Kidney glomerular epithelial cell (primary cell): Measurements from ENCODE around the gene TNPO3.
"Not testable (repeated sequence)": the region's sequence is repeated elsewhere in the genome, so short reads cannot be mapped to it uniquely, and the experiment has no call there.

Experiments used
- DNase-seq: peaks from one replicate; lab custom pipeline; 2025; lab: John Stamatoyannopoulos, UW

TNPO3 gene

DNA sequence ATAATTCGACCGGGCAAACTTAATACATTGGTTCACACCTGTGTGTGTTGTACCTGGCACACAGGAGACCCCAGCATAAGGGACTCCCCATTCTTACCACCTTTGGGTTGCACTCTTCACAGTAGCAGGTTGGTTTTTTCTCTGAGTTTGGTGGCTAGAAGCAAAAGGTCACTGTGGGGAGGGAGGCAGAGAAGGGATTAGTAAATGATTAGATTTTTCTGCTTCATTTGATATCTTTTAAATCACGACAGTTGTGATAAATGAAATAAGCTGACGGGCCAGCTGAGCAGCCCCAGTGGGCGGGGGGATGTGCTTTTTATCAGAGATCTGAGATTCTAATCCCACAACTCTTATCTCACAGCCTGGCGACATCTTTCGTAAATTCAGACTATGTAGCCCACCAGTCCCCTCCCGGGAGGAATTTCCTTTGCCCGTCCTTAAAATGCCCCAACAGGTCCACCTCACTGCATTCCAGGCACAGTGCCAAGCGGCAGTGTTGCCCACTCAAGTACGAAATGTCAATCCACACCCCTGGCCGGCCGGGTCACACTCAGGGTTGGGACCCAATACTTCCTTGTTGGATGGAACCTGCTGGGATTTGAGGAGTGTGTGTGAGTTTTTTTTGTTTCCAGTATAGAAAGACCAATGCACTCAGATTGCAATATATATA lies 133.9 kb downstream of the TNPO3 start:
- peak; percentile 9 for DNase-seq

DNA sequence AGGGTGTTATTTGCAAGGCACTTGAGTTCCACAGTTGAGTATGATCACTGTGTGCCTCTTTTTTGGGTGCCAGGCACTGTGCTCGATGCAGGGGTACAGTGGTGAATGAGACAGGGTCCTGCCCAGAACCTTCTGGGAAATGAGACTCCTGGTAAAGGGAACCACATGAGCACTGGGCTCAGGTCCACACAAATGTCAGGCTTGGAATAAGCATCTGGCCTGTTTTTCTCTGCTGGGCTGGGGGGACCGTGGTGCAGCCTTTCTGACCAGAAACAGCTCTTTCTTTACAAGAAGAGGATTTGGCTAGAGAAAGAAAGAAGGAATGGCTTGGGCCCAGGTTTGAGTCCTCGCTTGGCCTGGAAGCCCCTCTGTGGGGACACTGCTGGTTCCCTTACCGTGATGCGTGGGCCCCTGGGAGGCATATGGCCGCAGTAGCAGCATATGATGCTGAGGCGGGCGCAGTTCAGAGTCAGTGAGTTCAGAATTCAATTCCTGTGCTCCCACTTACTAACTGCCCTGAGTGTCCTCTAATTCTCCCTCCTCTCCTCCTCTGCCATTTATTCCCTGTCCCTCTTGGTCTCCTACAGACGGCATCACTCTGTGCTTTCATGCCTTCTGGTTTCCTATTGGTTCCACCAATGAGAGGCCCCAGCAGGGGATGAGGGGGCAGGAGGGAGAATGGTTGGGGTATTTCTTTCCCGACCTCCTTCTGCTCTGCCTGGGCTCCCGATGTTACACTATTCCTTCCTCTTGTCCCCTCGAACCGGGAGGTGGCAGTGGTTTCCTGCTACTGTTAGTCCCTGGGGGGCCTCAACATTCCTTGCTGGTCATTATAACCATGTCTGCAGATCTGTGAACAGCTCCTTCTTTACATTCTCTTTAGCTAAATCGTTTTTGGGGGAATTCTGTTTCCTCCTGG lies 134.8 kb downstream of the TNPO3 start:
- DNase-seq, result no peak

DNA sequence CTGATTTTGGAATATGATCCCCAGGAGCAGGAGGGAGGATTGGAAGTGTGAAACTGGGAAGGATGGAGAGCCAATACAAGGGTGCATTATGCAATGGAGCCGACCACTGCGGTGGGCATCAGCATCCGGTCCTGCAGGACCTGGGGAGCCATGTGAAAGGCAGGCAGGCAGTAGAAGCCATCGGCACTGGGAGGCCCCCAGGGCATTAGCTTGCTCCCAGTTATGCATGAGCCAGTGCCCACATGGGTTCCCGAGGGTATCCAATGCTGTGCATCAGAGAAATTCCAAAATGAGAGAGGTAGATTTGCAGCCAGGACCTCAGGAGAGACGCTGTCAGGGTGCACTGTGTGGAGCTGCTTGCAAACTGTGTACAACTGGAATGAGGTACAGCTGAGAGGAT lies 135.7 kb downstream of the TNPO3 start:
- no peak for DNase-seq

DNA sequence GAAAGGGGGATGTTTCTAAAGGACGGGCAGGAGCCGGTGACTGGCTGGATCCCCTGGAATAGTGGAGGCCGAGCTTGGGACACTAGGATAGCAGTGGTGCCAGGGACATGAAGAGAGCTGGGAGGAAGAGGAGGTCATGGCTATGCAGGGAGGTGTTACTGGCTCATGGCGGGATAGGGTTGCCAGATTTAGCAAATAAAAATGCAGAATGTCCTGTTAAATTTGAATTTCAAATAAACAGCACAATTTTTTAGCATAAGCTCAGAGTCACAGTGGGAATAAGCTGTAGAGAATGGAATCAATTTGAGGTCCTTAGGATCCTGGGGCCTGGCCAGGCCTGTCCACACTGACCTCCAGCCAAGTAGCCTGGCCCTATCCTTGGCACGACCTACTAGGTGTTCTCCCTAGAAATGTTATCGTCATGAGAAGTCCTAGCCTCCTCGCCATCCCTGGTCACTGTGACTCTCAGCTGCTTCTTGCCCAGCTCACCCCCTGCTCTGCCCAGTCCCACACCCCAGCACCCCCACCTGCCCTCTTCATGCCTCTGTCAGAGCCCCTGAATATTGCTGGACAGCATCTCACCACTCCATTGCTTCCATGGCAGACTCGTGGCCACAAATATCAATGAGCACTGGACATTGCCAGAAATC lies 136.8 kb downstream of the TNPO3 start:
- DNase-seq, result no peak

DNA sequence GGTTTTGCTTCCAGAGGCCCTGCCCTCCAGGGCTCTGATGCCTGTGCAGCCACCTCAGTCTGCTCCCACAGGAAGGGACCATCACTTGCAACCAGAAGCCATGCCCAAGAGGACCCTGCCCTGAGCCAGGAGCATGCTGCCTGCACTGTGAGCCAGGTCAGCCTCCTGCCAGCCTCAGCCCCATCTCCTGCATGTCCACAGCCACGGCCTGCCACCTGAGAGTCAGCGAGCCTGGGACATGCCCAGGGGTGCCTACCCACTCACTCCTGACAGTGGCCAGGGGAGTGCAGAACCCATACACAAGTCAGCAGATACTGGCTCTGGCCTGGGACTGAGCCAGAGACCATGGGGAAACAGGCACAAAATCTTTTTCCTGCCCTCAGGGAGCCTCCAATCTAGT lies 137.8 kb downstream of the TNPO3 start:
- no peak for DNase-seq

DNA sequence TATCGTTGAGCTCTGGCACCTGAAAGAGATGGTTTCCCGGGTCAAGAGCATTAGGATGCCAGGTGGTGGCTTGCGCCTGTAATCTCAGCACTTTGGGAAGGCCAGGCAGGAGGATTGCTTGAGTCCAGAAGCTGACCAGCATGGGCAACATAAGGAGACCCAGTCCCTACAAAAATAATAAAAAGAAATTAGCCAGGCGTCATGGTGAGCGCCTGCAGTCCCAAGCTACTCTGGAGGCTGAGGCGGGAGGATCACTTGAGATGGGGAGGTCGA lies 138.3 kb downstream of the TNPO3 start:
- no peak for DNase-seq

DNA sequence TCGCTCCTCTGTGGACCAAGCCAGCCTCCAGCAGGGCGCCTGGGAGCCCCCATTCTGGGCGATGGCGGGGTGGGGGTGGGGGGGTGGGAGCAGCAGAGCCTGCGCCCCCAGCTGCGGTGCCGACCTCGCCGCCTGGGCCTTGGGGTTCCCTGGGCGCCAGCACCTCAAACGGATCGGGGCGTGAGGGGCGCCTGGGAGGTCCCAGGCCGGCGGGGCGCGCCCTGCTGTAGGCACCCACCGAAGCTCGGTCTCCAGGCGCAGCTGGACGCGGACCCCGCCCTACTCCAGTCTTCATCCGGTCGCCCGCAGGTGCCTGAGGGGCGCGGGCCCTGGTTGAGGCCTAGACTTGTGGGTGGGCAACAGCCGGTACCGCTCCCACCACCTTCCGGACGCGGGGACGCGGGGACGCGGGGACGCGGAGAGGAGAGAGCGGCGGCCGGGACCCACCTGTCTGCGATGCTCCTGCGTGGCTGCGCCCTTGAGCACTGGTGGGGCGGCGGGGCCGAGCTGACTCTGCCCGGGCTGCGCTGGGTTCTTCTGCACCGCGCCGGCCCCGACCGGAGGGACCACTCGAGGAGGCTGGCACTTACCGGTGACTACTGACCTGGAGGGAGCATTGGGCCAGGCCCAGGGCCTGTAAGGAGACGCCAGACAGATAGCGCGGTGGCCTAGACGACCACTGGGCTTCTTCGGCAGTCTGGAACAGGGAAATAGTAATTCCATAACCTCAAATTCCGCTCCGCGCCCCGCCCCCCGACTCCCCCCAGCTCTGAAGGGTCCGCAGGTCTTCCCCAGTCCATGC lies 138.9 kb downstream of the TNPO3 start:
- DNase-seq, result no peak

DNA sequence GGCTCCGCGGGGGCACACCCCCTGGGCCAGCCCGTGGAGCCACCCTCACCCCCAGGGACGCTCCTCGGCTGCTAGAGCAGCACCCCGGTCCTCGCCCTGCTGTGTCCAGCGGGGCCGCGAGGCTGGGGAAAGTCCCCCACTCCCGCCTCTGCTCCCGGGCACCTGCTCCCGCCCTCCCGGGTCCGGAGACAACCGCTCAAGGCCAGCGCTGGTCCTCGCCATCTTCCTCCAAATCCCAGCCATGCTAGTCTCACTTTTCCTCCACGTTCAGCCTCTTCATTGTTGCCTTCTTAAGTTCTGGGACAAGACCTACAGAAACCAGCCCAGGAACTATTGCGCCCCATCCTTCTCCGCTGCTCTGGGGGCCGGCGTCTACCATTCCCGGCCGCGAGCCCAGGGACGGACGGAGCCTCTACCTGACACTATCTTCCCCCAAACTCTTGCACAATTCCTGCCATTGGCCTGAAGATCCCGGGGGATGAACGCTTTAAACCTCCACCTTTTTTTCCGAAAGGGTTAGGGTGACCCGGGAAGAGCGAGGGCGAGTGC lies 139.6 kb downstream of the TNPO3 start:
- DNase-seq, result no peak

DNA sequence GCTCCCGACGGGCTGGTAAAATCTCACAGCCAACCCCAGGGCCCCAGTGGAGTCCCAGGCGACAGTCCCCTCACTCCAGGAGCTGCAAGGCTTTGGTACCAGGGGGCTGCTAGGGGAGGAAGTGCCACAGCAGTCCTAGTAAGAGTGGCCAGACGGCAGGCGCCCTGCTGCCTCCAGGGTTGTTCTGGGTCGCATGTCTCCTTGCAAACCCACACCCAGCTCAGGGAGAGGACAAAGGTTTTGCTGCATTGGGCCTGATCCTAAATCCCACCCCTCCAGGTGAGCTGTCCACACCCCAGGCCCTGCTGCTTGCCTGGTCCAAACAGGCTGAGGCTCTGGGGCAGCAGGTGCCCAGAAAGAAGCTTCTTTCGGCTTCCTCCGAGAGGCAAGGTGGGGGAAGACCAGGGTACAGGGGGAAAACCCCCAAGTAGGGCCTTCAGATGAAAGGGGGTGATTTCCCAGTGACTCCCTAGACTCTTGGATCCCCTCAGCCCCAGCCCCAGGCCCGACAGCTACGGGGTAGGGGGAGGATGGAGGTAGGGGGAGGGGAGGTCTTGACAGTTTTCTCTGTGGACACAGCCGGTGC lies 140.3 kb downstream of the TNPO3 start:
- no peak for DNase-seq

DNA sequence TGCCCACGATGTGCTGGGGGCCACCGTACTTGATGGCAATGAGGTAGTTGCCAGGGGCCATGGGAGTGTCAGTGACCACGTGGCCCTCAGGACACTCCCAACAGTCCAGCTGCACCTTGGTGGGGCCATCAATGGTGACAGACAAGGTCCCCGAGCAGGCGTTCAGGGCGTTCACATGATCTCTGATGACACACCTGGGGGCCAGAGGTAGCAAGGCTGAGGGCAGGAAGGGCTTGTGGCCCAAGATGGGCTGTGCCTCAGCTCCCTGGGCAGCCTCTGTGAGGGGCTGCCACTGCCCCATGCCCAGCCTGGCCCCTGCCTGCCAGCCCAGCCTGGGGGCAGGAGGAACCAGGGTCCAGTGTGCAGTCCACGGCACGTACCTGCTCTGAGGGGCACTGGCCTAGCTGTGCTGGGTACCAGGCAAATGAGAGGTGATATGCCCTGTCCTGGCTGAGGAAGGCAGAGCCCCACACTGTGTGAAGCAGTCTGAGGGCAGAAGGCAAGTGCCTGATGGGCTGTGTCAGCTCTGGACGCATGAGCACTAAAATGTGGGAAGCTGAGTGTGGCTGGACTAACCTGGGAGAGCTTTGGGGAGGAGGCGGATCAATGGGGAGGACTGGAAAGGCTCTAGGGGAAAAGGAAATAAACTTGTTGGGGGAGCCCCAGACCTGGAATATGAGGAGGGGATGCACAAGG lies 140.9 kb downstream of the TNPO3 start:
- no peak for DNase-seq

DNA sequence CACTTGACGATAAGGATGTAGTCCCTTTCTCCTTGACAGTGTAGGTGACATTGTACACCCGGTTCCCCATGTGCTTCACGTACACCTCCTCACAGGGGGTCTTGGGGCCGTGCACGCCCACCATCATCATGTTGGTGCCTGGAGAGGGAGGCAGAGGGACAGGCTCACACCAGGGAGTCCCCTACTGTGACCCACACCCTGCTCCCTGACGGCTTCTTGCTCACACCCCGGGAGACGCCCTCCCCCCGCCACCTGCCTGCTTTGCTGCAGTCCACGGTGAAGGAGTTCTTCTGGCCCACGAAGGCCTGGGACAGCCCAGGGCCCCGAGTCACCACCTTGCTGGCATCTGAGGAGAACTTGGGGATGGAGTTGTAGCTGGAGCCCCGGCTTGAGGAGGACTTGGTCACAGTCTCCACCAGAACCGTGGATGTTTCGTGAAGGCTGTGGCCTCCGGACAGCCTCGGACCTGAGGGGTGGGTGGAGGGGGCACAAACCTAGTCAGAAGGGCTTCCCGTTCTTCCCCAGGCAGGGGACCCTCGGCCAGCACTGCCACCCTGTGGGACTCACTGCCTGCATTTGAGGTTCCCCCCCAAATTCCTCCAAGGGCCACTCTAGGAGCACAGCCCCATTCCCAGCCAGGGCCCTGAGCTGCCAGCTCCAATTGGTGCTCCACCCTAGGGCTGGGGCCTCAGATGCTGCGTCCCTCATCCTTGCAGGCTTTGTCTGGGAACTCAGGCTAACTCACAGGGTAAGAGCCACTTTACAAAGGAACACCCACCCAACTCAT lies 142.0 kb downstream of the TNPO3 start:
- not testable (repeated sequence) for DNase-seq

DNA sequence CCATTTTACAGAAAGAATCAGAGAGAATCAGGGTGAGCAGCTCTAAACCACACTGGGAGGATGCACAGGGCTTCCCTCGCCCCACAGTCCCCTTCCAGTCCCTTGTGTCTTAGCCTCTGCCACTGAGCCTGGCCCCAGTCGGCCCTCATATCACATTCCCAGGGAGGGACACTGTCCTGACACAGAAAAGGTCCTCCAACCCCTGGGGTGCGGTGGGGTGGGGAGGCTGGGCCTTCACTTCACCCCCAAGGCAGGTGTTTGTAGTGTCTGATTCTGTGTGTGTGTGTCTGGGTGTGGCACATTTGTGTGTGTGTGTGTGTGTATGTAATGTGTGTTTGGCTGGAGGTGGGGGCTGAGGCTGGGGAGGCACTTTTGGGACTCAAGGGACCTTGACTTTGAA lies 142.6 kb downstream of the TNPO3 start:
- DNase-seq, result no peak

DNA sequence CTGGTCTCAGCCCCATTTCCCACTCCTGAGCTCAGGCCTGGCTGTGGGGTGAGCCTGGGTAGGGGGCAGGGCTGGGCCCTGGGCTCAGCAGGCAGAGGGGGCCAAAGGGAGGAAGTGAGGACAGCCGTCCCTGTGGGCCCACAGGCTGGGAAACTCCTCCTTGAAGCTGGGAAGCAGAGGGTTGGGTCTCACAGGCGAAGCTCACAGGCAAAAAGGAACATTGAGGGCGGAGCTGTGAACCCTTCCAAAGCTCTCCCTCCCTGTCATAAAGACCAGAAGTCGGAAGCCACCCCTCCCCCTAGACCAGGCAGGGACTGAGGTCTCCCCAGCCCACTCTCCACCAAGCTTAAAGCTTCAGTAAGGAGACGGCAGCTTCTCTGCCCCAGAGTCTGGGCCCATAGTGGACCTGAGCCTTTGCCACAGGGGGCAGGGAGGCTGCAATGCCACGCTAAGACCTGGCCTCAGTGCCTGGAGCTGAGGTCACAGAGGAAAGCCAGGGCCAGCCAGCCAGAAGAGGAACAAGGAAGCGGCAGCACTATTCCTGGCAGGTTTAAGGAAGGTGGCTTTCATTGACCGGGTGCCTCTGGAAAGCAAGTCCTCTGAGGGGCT lies 143.4 kb downstream of the TNPO3 start:
- DNase-seq, result no peak

DNA sequence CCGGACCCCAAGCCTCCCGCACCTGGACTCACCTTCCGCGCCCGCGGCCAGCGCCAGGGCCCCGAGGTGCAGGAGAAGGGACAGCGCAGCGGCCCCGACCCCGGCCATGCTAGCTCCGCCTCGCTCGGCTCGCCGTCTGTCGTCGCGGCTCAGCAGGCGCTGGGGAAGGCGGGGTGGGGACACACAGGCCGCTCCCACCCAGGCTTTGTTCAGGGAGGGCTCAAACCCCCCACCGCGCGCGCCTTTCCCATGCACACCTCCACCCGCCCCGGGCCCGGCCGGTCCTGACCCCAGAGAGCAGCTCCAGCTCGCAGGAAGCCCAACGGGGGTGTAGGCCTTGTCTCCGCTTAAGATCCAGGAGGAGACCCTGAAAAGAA lies 144.4 kb downstream of the TNPO3 start, which contains the start of gene KCP:
Gene KCP (minus strand): TSS at position 141 of the 377 bp plus-strand sequence. CDS start 33 bp downstream, at position 108.
- DNase-seq, result no peak

DNA sequence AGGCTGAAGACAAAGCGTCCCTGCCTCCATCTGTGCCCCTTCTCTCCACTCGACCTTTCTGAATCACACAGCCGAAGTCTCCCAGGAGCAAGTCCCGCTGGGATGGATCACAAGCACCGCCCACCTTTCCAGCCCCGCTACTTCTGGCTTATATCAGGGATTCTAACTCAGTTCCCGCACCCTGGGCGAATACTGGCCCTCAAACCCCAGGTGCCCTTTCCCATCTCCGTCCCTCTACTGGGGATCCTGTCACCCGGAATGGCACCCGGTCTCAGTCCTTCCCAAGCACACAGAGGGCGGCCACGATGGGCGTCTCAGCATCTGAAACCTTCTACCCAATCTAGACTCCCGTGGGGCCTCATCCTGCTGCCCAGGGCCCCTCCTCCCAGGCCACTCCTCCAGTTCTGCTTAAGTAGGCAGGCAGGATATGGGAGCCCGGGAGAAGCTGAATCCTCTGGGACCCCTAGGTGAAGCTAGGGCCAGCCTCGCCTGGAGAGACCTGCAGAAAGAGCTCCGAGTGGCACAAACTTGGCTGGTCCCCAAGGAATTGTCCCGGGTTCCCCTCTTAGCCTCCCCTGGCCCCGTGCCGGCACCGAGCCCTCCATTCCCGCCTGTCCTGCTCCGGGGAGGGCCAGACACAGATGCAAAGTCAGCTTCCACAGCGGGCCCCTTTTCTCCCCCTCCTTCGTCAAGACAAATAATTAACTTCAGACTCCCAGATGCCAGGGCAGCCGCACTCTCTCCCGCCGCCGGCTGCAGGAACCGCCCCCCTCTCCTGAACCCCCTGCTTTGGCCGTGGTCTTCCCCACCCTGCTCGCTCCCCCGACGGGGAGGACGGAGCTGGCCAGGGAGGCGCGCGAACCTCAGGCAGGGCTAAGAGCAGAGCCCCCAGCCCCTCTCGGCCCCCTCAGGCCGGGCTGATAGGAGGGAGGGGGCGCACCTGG lies 145.0 kb downstream of the TNPO3 start:
- DNase-seq, result peak; percentile 61

DNA sequence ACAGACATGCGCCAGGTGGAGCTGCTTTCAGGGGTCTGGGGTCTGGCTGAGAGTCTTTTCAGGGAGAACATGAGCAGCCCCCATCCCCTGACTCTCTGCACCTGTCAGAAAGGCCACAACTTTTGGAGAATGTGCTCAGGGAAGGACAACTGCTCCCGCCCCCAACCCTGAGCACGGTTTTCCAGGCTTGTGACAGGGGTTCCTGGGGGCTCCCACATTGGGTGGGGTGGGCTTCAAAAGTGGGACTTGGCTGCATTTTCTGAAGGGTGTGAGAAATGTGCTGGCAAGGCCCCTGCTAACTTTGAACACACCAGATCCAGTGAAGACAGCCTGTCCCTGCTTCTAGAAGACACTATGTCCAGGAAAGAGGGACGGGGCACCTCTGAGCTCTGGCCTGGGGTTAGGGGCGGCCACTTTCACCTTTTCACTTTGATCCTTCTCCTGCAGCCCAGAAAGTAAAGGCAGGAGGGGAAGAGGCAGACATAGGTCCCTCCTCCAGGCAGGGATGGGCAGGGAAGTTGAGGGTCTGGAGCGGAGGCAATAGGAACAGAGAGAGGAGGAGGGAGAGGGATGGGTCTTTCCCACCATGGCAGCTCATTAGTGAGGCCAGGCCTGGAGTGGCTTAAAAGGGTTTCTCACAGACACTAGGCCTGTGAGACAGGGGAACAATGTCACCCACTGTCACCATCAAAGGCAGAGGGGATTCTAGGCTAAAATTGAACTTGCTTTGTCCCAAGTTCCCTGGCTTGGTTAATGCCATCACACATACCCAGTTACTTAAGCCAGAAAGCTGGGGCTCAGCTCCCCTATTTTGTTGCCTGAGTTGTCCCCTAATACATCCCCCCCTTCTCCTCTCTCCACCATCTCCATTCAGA lies 145.9 kb downstream of the TNPO3 start:
- no peak for DNase-seq

DNA sequence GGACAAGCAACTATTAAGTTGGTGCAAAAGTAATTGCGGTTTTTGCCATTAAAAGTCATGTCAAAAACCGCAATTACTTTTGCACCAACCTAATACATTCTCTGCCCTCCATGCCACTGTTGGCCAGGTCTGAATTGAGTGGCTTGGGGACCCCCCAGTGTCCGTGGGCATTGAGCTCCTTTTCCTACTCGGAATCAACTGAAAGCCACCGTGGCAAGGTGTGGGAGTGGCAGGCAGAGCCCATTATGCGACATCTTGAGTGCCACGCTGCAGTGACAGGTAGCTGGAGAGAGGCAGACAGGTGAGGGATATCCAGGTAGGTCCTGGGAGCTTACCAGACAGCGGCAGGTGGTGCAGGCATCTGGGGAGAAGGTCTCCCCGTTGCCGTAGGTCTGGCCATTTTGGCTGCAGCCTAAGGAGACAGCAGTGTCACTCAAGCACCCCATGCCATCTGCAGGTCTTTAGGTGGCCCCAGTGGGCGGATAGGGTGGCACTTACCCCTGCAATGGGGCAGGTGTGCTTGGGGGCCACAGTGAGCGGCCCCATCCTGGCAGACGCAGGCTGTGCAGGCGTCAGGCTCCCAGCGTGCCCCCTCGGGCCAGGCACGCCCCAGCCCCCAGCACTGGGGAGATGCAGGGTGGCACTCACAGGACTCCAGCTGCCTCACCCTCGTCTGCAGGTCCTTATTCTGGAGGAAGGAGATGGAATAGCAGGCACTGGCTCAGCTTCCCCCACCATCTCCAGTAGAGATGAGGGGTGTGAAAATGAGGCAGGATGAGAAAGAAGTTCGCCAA lies 147.9 kb downstream of the TNPO3 start:
- DNase-seq, result no peak
